Measurements from ENCODE around the gene ATXN7L1. TPM values are rescaled to one million over a fixed set of nuclear protein-coding genes. Genes with fewer than 3 reads are reported as not detected.

The ATXN7L1 gene
- total RNA-seq, 1 experiment from 2014 or later, result 38.5 TPM

GRCh38 chr7:105613611-105614330 is 262.6 kb downstream of the ATXN7L1 start (continued):
- TF ChIP-seq MLX (CRISPR knock-in tag; IDR thresholded peaks at IDR 0.05), result no peak

- Mint-ChIP-seq H3K4me1 (peaks cover 11% of the 10 kb centered on the region), H3K27me3 (ENCODE audit: low read depth) (no peaks in the 10 kb centered on the region), H3K9me3 (no peaks in the 10 kb centered on the region), H3K27ac (0 out of 2 replicates have a peak overlapping the region, but pooled peaks have one; percentile 49), H3K4me3 (no peak overlapping the region), H3K36me3 (peaks cover 31% of the 10 kb centered on the region)
- DNase-seq (ENCODE audit: low spot score) (no peak), ATAC-seq (no peak)
- CTCF ChIA-PET, result no interaction called here
- POLR2A ChIA-PET, result interaction anchor here (0.6 kb wide), 1 partner anchor 44 kb away, joined by 8 read pairs; no protein-coding TSS in a partner anchor
- TF ChIP-seq ZNF671 (CRISPR knock-in tag; IDR thresholded peaks at IDR 0.05), result no peak
- TF ChIP-seq, protein P1, sequence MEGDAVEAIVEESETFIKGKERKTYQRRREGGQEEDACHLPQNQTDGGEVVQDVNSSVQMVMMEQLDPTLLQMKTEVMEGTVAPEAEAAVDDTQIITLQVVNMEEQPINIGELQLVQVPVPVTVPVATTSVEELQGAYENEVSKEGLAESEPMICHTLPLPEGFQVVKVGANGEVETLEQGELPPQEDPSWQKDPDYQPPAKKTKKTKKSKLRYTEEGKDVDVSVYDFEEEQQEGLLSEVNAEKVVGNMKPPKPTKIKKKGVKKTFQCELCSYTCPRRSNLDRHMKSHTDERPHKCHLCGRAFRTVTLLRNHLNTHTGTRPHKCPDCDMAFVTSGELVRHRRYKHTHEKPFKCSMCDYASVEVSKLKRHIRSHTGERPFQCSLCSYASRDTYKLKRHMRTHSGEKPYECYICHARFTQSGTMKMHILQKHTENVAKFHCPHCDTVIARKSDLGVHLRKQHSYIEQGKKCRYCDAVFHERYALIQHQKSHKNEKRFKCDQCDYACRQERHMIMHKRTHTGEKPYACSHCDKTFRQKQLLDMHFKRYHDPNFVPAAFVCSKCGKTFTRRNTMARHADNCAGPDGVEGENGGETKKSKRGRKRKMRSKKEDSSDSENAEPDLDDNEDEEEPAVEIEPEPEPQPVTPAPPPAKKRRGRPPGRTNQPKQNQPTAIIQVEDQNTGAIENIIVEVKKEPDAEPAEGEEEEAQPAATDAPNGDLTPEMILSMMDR (IDR thresholded peaks at IDR 0.05), result no peak
- TF ChIP-seq, protein P2, sequence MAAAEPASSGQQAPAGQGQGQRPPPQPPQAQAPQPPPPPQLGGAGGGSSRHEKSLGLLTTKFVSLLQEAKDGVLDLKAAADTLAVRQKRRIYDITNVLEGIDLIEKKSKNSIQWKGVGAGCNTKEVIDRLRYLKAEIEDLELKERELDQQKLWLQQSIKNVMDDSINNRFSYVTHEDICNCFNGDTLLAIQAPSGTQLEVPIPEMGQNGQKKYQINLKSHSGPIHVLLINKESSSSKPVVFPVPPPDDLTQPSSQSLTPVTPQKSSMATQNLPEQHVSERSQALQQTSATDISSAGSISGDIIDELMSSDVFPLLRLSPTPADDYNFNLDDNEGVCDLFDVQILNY (CRISPR knock-in tag; IDR thresholded peaks at IDR 0.05), result no peak
- TF ChIP-seq, protein P3, sequence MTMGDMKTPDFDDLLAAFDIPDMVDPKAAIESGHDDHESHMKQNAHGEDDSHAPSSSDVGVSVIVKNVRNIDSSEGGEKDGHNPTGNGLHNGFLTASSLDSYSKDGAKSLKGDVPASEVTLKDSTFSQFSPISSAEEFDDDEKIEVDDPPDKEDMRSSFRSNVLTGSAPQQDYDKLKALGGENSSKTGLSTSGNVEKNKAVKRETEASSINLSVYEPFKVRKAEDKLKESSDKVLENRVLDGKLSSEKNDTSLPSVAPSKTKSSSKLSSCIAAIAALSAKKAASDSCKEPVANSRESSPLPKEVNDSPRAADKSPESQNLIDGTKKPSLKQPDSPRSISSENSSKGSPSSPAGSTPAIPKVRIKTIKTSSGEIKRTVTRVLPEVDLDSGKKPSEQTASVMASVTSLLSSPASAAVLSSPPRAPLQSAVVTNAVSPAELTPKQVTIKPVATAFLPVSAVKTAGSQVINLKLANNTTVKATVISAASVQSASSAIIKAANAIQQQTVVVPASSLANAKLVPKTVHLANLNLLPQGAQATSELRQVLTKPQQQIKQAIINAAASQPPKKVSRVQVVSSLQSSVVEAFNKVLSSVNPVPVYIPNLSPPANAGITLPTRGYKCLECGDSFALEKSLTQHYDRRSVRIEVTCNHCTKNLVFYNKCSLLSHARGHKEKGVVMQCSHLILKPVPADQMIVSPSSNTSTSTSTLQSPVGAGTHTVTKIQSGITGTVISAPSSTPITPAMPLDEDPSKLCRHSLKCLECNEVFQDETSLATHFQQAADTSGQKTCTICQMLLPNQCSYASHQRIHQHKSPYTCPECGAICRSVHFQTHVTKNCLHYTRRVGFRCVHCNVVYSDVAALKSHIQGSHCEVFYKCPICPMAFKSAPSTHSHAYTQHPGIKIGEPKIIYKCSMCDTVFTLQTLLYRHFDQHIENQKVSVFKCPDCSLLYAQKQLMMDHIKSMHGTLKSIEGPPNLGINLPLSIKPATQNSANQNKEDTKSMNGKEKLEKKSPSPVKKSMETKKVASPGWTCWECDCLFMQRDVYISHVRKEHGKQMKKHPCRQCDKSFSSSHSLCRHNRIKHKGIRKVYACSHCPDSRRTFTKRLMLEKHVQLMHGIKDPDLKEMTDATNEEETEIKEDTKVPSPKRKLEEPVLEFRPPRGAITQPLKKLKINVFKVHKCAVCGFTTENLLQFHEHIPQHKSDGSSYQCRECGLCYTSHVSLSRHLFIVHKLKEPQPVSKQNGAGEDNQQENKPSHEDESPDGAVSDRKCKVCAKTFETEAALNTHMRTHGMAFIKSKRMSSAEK (CRISPR knock-in tag; IDR thresholded peaks at IDR 0.05; ENCODE audit: borderline replicate concordance), result no peak
- no peak for TF ChIP-seq ZNF416 (CRISPR knock-in tag; IDR thresholded peaks at IDR 0.05)
- no peak for TF ChIP-seq NR2C2 (CRISPR knock-in tag; IDR thresholded peaks at IDR 0.05)
- TF ChIP-seq, protein P4, sequence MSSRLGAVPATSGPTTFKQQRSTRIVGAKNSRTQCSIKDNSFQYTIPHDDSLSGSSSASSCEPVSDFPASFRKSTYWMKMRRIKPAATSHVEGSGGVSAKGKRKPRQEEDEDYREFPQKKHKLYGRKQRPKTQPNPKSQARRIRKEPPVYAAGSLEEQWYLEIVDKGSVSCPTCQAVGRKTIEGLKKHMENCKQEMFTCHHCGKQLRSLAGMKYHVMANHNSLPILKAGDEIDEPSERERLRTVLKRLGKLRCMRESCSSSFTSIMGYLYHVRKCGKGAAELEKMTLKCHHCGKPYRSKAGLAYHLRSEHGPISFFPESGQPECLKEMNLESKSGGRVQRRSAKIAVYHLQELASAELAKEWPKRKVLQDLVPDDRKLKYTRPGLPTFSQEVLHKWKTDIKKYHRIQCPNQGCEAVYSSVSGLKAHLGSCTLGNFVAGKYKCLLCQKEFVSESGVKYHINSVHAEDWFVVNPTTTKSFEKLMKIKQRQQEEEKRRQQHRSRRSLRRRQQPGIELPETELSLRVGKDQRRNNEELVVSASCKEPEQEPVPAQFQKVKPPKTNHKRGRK (CRISPR knock-in tag; IDR thresholded peaks at IDR 0.05; ENCODE audit: borderline replicate concordance), result no peak
- no peak for TF ChIP-seq SMAD4 (CRISPR knock-in tag; IDR thresholded peaks at IDR 0.05)
Measured at GRCh38 chr7:105612806-105613205, 263.6 kb downstream of the ATXN7L1 start.

GRCh38 chr7:105611856-105612775 is 264.3 kb downstream of the ATXN7L1 start:
- POLR2A ChIA-PET, result no interaction called here

More at GRCh38 chr7:105611856-105612775, 264.3 kb downstream of the ATXN7L1 start:
- TF ChIP-seq USF1 (CRISPR knock-in tag; IDR thresholded peaks at IDR 0.05) (no peak), ZNF232 (CRISPR knock-in tag; IDR thresholded peaks at IDR 0.05) (no peak), GTF2I (CRISPR knock-in tag; conservative IDR thresholded peaks at IDR 0.05) (no peak)
- CTCF ChIA-PET, result no interaction called here
- Mint-ChIP-seq H3K4me3 (no peak overlapping the region), H3K36me3 (peaks cover 35% of the 10 kb centered on the region), H3K4me1 (peaks cover 13% of the 10 kb centered on the region), H3K9me3 (no peaks in the 10 kb centered on the region), H3K27ac (peak overlapping the region; percentile 49; the same call in 1 of the 2 replicates), H3K27me3 (ENCODE audit: low read depth) (no peaks in the 10 kb centered on the region)
- ATAC-seq (no peak), DNase-seq (ENCODE audit: low spot score) (no peak)
